ENCODE results near the gene B4GALNT4. TPM values are rescaled to one million over a fixed set of nuclear protein-coding genes. Genes with fewer than 3 reads are reported as not detected.

Gene B4GALNT4
- total and polyA plus RNA-seq, 2 of the 8 experiments (the other 6 are each of a cell fraction or from before 2014, with no cell fraction given), result 40.9 to 76.3 TPM

DNA sequence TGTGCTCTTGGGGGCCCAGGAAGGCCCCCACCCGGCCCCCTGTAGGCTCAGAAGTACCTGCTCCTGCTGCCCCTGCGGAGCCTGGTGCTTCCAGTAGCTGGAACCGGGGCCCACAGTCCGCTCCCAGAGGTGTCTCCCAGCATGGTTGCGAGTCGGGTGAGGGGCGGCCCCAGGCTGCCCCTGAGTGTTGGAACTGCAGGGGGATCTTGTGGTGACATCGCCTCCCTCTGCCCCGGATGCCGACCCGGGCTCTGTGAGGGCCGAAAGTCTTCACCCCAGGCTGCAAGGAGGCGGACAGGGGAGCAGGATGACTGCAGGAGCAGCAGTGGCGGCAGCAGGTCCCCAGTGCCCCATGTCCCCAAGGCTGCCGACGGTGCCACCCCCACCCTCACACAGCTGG lies 15.2 kb downstream of the B4GALNT4 start:
- no peak overlapping the region for H2BK120ac ChIP-seq (replicated peaks; ENCODE audit: low read depth, low read length)
- FAIRE-seq (no peak), DNase-seq (ENCODE audit: low read depth in 1 of 2, low spot score in 2 of 2) (no peak)
- no peak overlapping the region for H4K91ac ChIP-seq (replicated peaks; ENCODE audit: insufficient read length, low read length)
- ChIA-PET CTCF (ENCODE audit: partially characterized antibody) (interaction anchor here (1.0 to 2.3 kb wide), 2 partner anchors 20 to 64 kb away, joined by 3 to 11 read pairs; no protein-coding TSS in a partner anchor), POLR2A (ENCODE audit: partially characterized antibody) (interaction anchor here (2.8 to 3.4 kb wide), 3 partner anchors 8 to 17 kb away, joined by 16 to 20 read pairs (median 19); partner anchors contain the start of genes B4GALNT4 and PKP3)
- no peaks in the 10 kb centered on the region for H3K4me1 ChIP-seq (replicated peaks in 1 of 4; ENCODE audit: control insufficient read depth in 3 of 4, insufficient read depth in 4 of 4, low read length in 3 of 4)
- H3K27me3 ChIP-seq (replicated peaks in 1 of 4; ENCODE audit: control insufficient read depth in 3 of 4, extremely low read depth in 1 of 4, insufficient read depth in 3 of 4, low read length in 3 of 4), result no peaks in the 10 kb centered on the region
- WGBS, 2 experiments (ENCODE audit: extremely low coverage in 1 of 2, insufficient coverage in 1 of 2, insufficient read length in 1 of 2, insufficient replicate concordance in 2 of 2, low coverage in 1 of 2, low lambda C conversion rate in 2 of 2, missing lambda C conversion rate in 1 of 2), result 92% methylated on average over 16 of the region's 16 CpGs; no CpG with 5 or more reads in 1 of the 2 experiments
- H3K9ac ChIP-seq (replicated peaks in 1 of 4; ENCODE audit: extremely low read depth in 1 of 4, low read depth in 3 of 4, low read length in 3 of 4), result no peak overlapping the region
- no peaks in the 10 kb centered on the region for H3K79me1 ChIP-seq (ENCODE audit: low read depth, low read length)
- no peak overlapping the region for H3K4ac ChIP-seq (replicated peaks; ENCODE audit: insufficient read length, low read depth, low read length)
- peaks cover 0 to 19% (median 5%) of the 10 kb centered on the region in 4 experiments; a peak in 4 of 8 replicates for H3K36me3 ChIP-seq (ENCODE audit: control insufficient read depth in 2 of 4, insufficient read depth in 4 of 4, low read length in 3 of 4)
- no peak overlapping the region for H4K8ac ChIP-seq (ENCODE audit: extremely low read depth, insufficient read depth, low read length)
- H4K5ac ChIP-seq (ENCODE audit: insufficient read length, low read depth, low read length), result no peak overlapping the region
- no peak overlapping the region for H3K18ac ChIP-seq (ENCODE audit: extremely low read depth, low read length)
- no peak overlapping the region for H2BK5ac ChIP-seq (ENCODE audit: low read depth, low read length)
- no peak overlapping the region for H3K56ac ChIP-seq (replicated peaks; ENCODE audit: insufficient read length, low read depth, low read length)
- H3K9me3 ChIP-seq (ENCODE audit: insufficient read depth in 2 of 2, low read depth in 1 of 2, low read length in 1 of 2), result peaks cover 15 to 17% of the 10 kb centered on the region in 2 experiments
- no peak overlapping the region for H2BK20ac ChIP-seq (ENCODE audit: low read length)
- H3K4me3 ChIP-seq (ENCODE audit: extremely low read depth in 1 of 4, insufficient read depth in 2 of 4, low read depth in 3 of 4, low read length in 4 of 4), result no peak overlapping the region
- no peak overlapping the region for H3K4me2 ChIP-seq (ENCODE audit: insufficient read depth in 1 of 2, low read depth in 2 of 2, low read length in 2 of 2)
- H2BK15ac ChIP-seq (ENCODE audit: low read length), result no peak overlapping the region
- no peaks in the 10 kb centered on the region for H4K20me1 ChIP-seq (replicated peaks in 1 of 2; ENCODE audit: control insufficient read depth in 1 of 2, insufficient read depth in 2 of 2, low read length in 2 of 2)
- no peak overlapping the region for H2AK5ac ChIP-seq (ENCODE audit: low read depth, low read length)
- no peak overlapping the region for H3K23ac ChIP-seq (ENCODE audit: insufficient read length)
- H2AFZ ChIP-seq (ENCODE audit: low read length), result no peak overlapping the region
- no peak overlapping the region for H2BK12ac ChIP-seq (ENCODE audit: low read depth, low read length)
- no peaks in the 10 kb centered on the region for H3K23me2 ChIP-seq (ENCODE audit: low read depth, low read length)
- no peaks in the 10 kb centered on the region for H3K79me2 ChIP-seq (ENCODE audit: control insufficient read depth in 1 of 2, insufficient read depth in 2 of 2, low read length in 2 of 2)
- H3K14ac ChIP-seq (ENCODE audit: insufficient read length), result no peak overlapping the region
- H3K27ac ChIP-seq (ENCODE audit: low read depth, low read length), result no peak overlapping the region
- no peak for TF ChIP-seq SP2 (IDR thresholded peaks at IDR 0.05; ENCODE audit: low read length)
- TF ChIP-seq POLR2AphosphoS5 (IDR thresholded peaks at IDR 0.05; ENCODE audit: low read depth, low read length), result no peak
- TF ChIP-seq, protein P1, sequence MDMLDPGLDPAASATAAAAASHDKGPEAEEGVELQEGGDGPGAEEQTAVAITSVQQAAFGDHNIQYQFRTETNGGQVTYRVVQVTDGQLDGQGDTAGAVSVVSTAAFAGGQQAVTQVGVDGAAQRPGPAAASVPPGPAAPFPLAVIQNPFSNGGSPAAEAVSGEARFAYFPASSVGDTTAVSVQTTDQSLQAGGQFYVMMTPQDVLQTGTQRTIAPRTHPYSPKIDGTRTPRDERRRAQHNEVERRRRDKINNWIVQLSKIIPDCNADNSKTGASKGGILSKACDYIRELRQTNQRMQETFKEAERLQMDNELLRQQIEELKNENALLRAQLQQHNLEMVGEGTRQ (IDR thresholded peaks at IDR 0.05; ENCODE audit: low read length), result no peak
- TF ChIP-seq BCL11A (IDR thresholded peaks at IDR 0.05; ENCODE audit: low read depth in 2 of 2, low read length in 2 of 2), result no peak
- no peak for TF ChIP-seq SAP30 (IDR thresholded peaks at IDR 0.05; ENCODE audit: insufficient read depth, insufficient replicate concordance, low read length)
- TF ChIP-seq CBX5 (IDR thresholded peaks at IDR 0.05; ENCODE audit: low read depth, low read length), result no peak
- TF ChIP-seq RBBP5 (IDR thresholded peaks at IDR 0.05; ENCODE audit: borderline replicate concordance, low read depth, low read length), result no peak
- TF ChIP-seq HDAC2 (IDR thresholded peaks at IDR 0.05; ENCODE audit: borderline replicate concordance in 1 of 2, low read depth in 2 of 2, low read length in 2 of 2), result no peak
- no peak for TF ChIP-seq MAFK (IDR thresholded peaks at IDR 0.05; ENCODE audit: low read depth, low read length)
- TF ChIP-seq POU5F1 (IDR thresholded peaks at IDR 0.05; ENCODE audit: low read depth, low read length), result no peak
- TF ChIP-seq BACH1 (IDR thresholded peaks at IDR 0.05; ENCODE audit: low read length), result no peak
- TF ChIP-seq CTBP2 (IDR thresholded peaks at IDR 0.05; ENCODE audit: borderline replicate concordance, insufficient read depth, insufficient read length, low read length), result no peak
- no peak for TF ChIP-seq CBX8 (IDR thresholded peaks at IDR 0.05; ENCODE audit: borderline replicate concordance, low read depth, low read length)

Data from H1 (cell line).